ENCODE data around the gene OR1A2.
"Not testable (repeated sequence)": the region's sequence is repeated elsewhere in the genome, so short reads cannot be mapped to it uniquely, and the experiment has no call there.

The OR1A2 gene, protein sequence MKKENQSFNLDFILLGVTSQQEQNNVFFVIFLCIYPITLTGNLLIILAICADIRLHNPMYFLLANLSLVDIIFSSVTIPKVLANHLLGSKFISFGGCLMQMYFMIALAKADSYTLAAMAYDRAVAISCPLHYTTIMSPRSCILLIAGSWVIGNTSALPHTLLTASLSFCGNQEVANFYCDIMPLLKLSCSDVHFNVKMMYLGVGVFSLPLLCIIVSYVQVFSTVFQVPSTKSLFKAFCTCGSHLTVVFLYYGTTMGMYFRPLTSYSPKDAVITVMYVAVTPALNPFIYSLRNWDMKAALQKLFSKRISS

GRCh38 chr17:3197219-3197618 is at the start of gene OR1A2:
OR1A2 (plus strand) TSS chr17:3197519; CDS start chr17:3197519, 0 bp downstream.
- no peak for DNase-seq (ENCODE audit: extremely low read depth in 1 of 2, low read depth in 1 of 2)

- no peak for DNase-seq (ENCODE audit: extremely low read depth in 1 of 2, low read depth in 1 of 2)
These were observed 40.1 kb upstream of the OR1A2 start for GRCh38 chr17:3157218-3157617.

- DNase-seq (ENCODE audit: extremely low read depth in 1 of 2, low read depth in 1 of 2): no peak
These were observed 29.7 kb upstream of the OR1A2 start for GRCh38 chr17:3167574-3167973.

- no peak for DNase-seq (ENCODE audit: extremely low read depth in 1 of 2, low read depth in 1 of 2)
These were observed 7.4 kb upstream of the OR1A2 start for GRCh38 chr17:3189961-3190360.

GRCh38 chr17:3207367-3207766 is 10.0 kb downstream of the OR1A2 start, which contains the start of gene OR1A1:
OR1A1 (plus strand) TSS chr17:3207667; CDS start chr17:3215621, 7,954 bp downstream.
- no peak for DNase-seq (ENCODE audit: extremely low read depth in 1 of 2, low read depth in 1 of 2)

DNA sequence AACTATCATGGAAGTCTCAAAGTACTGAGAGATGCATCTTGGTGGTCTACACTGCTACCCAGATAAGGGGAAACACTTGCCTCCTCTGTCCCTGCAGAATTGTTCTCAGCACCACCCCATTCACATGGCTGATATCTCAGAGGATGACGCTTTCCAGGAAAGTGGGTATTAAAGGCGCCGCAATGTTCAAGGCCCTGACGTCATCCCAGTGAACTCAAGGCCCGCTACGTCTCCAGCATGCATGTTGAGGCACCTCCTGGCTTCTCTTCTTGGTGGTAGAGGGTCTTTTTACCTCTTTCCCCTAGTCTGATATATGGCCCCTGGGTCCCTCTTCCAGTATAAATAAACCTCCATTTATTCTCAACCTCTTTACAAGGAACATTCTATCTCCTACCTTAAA is 11.2 kb downstream of the OR1A2 start:
- DNase-seq (ENCODE audit: extremely low read depth in 1 of 2, low read depth in 1 of 2): no peak

- DNase-seq (ENCODE audit: extremely low read depth in 1 of 2, low read depth in 1 of 2): no peak
These were observed 15.7 kb downstream of the OR1A2 start for GRCh38 chr17:3213001-3213400.

DNA sequence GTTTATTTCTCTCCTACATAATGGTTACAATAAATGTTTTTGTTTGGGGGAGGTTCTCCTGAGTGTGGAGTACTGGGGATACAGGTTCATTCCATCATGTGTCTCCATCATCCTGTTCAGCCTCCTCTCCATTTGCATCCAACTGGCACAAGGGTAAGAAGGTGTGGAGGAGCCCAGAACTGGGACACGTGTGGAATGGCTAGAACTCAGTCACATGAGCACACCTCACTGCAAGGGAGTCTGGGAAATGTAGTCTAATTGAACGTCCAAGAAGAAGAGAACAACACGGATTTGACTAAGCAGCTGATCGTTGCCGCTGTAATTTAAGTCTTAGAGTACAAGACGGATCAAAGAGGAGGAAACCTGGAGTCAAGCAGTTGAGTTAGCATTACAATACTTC is 16.3 kb downstream of the OR1A2 start:
- DNase-seq (ENCODE audit: extremely low read depth in 1 of 2, low read depth in 1 of 2): no peak

DNA sequence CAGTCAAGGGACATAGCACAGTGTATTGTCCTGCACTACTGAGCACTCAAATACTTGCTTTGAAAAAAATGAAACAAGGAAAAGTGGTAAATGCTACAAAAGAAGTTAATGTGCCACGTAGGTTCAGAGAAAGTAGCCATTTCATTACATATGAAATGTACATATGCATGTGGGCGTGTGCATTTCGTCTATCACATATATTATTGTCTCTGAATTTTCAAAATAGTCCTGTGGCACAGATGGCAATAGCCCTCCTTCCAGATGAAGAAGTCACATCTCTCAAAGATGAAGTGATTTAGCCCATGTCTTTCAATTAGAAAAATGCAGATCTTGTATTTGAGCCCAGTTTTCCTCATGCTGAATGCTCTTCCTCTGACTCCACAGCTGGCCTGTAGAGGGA is 22.7 kb downstream of the OR1A2 start:
- DNase-seq (ENCODE audit: extremely low read depth in 1 of 2, low read depth in 1 of 2): not testable (repeated sequence)

GRCh38 chr17:3221850-3222249 is 24.5 kb downstream of the OR1A2 start:
- no peak for DNase-seq (ENCODE audit: extremely low read depth in 1 of 2, low read depth in 1 of 2)

GRCh38 chr17:3222505-3222904 is 25.2 kb downstream of the OR1A2 start:
- DNase-seq (ENCODE audit: extremely low read depth in 1 of 2, low read depth in 1 of 2): no peak

DNA sequence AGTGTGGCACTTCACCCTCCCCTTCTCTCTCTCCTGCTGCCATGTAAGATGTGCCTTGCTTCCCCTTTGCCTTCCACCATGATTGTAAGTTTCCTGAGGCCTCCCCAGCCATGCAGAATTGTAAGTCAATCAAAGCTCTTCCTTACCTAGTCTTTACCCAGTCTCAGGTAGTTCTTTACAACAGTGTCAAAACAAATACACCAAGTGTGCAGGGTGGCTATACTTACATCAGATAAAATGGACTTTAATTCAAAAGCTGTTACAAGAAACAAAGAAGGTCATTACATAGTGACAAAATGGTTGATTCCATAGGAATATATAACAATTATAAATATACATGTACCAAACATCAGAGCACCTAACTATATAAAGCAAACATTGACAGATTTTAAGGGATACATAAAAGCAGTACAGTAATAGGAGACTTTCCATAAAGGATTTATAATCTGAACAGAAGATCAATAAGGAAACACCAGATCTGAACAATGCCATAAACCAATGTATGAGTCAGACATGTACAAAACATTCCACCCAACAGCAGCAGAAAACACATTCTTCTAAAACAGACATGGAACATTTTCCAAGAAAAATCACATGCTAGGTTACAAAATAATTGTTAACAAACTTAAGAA is 27.5 kb downstream of the OR1A2 start:
- DNase-seq (ENCODE audit: extremely low read depth in 1 of 2, low read depth in 1 of 2): not testable (repeated sequence)

DNA sequence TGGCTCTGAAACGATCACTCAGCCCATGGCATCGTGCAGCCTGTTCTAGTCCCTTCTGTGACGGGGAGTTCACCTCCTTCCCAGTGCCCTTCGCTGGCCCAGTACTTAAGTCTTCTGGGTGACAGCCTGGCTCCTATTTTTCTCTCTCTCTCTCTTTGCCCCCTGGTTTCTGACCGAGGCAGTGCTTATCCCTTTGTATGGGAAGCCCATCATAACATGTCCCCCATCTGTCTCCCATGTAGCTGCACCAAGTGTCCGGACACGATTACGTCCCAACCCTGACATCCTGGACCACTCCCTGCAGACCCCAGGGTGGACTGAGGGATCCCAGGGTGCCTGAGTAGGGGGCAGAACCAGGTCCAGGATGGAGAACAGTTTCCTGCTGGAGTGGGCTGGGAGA is 35.0 kb downstream of the OR1A2 start:
- DNase-seq (ENCODE audit: extremely low read depth in 1 of 2, low read depth in 1 of 2): not testable (repeated sequence)

GRCh38 chr17:3238685-3239084 is 41.4 kb downstream of the OR1A2 start:
- DNase-seq (ENCODE audit: extremely low read depth in 1 of 2, low read depth in 1 of 2): not testable (repeated sequence)

- DNase-seq (ENCODE audit: extremely low read depth in 1 of 2, low read depth in 1 of 2): not testable (repeated sequence)
These were observed 43.7 kb downstream of the OR1A2 start for GRCh38 chr17:3241044-3241443.

GRCh38 chr17:3244841-3245240 is 47.5 kb downstream of the OR1A2 start:
- DNase-seq (ENCODE audit: extremely low read depth in 1 of 2, low read depth in 1 of 2): not testable (repeated sequence)

Measured in stimulated activated CD8-positive, alpha-beta memory T cell treated with anti-CD3 and anti-CD28 coated beads, Interleukin-7, amount 100 ng/mL, for 48 hours (primary cell).